LNCaP clone FGC (cell line): ENCODE results near the gene NCAPG.
A peak's percentile ranks its signal among the peaks of the same experiment; 100 is the strongest.

Experiments
- DNase-seq: peaks from one replicate; pipeline ENCODE4 v3.0.0-alpha.2; 2011; ENCODE audit warnings: low read depth
- H3K4me3 ChIP-seq: 2 replicates; pipeline ENCODE4 v1.5.1; 2011; ENCODE audit warnings: mild to moderate bottlenecking, low read depth, low read length, control low read depth
- CTCF ChIP-seq: IDR thresholded peaks from 2 replicates; pipeline ENCODE4 v1.5.1; 2012; ENCODE audit warnings: mild to moderate bottlenecking; ENCODE audit not compliant: control insufficient read depth, insufficient read depth; ENCODE audit errors: extremely low read depth

Gene NCAPG

DNA sequence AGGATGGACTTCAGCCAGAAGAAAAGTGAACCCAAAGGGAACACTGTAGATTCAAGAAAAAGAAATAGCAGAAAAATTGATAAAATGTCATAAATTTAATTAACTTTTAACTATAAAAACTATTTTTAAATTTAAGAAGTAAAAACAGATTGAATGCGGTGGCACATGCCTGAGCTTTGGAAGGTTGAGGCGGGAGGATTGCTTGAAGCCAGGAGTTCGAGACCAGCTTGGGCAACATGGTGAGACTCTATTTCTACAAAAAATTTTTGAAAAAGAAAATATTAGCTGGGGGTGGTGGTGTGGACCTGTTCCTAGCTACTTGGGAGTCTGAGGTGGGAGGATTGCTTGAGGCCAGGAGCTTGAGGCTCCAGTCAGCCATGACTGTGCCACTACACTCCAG lies 32.3 kb upstream of the NCAPG start:
- no peak for TF ChIP-seq CTCF
- DNase-seq, result no peak
- no peak overlapping the region for H3K4me3 ChIP-seq

GRCh38 chr4:17780501-17781299 lies 30.1 kb upstream of the NCAPG start:
- DNase-seq, result peak; percentile 53
- H3K4me3 ChIP-seq, result peak overlapping the region; percentile 15; the same call in 1 of the 2 replicates
- no peak for TF ChIP-seq CTCF

- DNase-seq, result no peak
- TF ChIP-seq CTCF, result no peak
- peak within 1 kb of the TSS; percentile 15; the same call in 1 of the 2 replicates for H3K4me3 ChIP-seq
These were observed 29.2 kb upstream of the NCAPG start, which contains the start of gene FAM184B for GRCh38 chr4:17781300-17782287. FAM184B (minus strand) TSS chr4:17781621; CDS start chr4:17781299, 322 bp downstream.

- H3K4me3 ChIP-seq, result no peak overlapping the region
- TF ChIP-seq CTCF, result peak; percentile 62
- DNase-seq, result no peak
These were observed 24.9 kb upstream of the NCAPG start for GRCh38 chr4:17785858-17786257.

DNA sequence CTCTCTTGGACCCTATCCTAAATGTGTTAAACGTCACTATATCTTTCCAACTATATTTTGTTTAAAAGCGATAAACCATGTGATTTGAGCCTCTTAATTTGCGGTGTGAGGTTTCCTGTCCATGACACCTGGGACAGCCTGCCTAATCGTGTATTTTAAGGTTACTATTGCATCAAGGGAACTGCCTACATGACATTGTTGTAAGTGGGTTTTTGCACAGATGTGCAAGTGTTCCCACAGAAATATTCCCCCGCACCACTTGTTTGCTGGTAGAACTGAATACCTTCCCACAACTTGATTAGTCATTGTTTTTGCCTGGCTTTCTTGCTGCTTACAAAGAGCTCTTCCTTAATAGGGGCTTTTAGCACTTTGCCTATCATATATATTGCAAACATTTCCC lies 24.2 kb upstream of the NCAPG start:
- DNase-seq, result no peak
- no peak for TF ChIP-seq CTCF
- no peak overlapping the region for H3K4me3 ChIP-seq

DNA sequence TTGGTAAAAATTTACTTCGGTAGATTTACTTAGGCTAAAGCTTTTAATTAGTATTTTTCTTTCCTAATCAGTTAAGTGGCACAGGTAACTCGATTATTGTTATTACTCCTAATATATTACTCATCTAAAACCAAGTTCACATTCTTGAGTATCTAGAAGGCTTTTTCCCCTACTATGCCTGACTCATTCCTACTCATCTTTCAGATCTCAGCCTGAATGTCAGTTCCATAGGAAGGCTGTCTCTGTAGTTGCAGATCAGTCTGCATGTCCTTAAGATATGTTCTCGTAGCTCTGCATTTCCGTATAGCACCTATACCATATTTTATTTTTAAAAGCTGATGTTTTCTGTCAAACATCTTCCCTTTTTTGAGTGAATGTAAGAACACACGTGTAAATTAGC lies 23.5 kb upstream of the NCAPG start:
- no peak for DNase-seq
- TF ChIP-seq CTCF, result no peak
- H3K4me3 ChIP-seq, result no peak overlapping the region
